ENCODE results near the gene DBNL. TPM values are rescaled to one million over a fixed set of nuclear protein-coding genes. Genes with fewer than 3 reads are reported as not detected.

The DBNL gene
- total and polyA plus RNA-seq, 11 donors = 29.9 to 86.3 (median 42.9) TPM

DNA sequence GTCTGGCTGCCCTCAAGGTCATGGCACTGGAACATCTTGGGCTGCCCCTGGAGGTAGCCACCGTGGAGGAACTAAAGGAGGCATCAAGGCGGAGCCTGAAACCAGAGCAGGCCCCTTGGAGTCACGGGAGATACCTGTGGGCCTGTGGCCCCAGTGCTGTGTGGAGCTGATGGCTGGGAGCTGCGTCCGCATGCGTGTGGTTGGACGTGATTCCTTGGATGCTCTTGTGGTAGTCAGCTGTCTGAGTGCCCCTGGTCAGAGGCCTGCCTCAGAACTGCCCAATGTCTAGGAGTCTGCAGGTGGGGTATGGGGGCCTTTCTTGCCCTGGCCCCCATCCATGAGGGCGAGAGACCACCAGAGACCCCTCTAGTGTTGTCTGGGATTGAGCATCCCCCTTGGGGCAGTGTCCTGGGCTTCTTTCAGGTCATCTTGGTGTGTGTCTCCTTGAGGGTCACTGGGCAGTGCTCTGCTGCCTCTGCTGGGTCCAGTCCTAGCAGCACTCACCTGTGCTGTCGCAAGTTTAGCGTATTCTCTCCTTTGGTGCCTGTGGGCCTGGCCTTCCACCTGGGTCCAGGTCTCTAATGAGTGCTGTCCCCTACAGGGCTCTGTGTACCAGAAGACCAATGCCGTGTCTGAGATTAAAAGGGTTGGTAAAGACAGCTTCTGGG lies 12.8 kb downstream of the DBNL start:
- ATAC-seq = no peak
- Histone ChIP-seq H3K36me3 (peaks cover 2 to 100% (median 91%) of the 10 kb centered on the region in 9 donors), H3K27ac (no peak overlapping the region), H3K9me3 (no peaks in the 10 kb centered on the region), H3K4me3 (no peak overlapping the region), H3K4me1 (peaks cover 0 to 28% (median 3%) of the 10 kb centered on the region in 12 donors), H3K27me3 (no peaks in the 10 kb centered on the region)
- TF ChIP-seq POLR2A (IDR thresholded peaks at IDR 0.05) = no peak
- TF ChIP-seq, protein P1, sequence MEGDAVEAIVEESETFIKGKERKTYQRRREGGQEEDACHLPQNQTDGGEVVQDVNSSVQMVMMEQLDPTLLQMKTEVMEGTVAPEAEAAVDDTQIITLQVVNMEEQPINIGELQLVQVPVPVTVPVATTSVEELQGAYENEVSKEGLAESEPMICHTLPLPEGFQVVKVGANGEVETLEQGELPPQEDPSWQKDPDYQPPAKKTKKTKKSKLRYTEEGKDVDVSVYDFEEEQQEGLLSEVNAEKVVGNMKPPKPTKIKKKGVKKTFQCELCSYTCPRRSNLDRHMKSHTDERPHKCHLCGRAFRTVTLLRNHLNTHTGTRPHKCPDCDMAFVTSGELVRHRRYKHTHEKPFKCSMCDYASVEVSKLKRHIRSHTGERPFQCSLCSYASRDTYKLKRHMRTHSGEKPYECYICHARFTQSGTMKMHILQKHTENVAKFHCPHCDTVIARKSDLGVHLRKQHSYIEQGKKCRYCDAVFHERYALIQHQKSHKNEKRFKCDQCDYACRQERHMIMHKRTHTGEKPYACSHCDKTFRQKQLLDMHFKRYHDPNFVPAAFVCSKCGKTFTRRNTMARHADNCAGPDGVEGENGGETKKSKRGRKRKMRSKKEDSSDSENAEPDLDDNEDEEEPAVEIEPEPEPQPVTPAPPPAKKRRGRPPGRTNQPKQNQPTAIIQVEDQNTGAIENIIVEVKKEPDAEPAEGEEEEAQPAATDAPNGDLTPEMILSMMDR (IDR thresholded peaks at IDR 0.05) = no peak
- DNase-seq = peak in 1 of 5 donors; percentile 19
- WGBS, 4 donors = 85 to 94% (median 90%) methylated on average over 4 to 11 of the region's 11 CpGs
- intact Hi-C loops (cut with DNase I) = no loop called here

- no peaks in the 10 kb centered on the region for H3K9me3 ChIP-seq
- peaks cover 0 to 34% (median 7%) of the 10 kb centered on the region in 12 donors for H3K4me1 ChIP-seq
- H3K27ac ChIP-seq = no peak overlapping the region
- no peak overlapping the region for H3K4me3 ChIP-seq
- 89 to 90% (median 90%) methylated on average over 30 of the region's 30 CpGs for WGBS, 4 donors
- DNase-seq (peak in 1 of 5 donors; percentile 26), ATAC-seq (no peak)
- peaks cover 2 to 96% (median 83%) of the 10 kb centered on the region in 9 donors for H3K36me3 ChIP-seq
- H3K27me3 ChIP-seq = no peaks in the 10 kb centered on the region
- intact Hi-C loops (cut with DNase I) = no loop called here
- TF ChIP-seq POLR2A (IDR thresholded peaks at IDR 0.05) = no peak
- TF ChIP-seq, protein P1 (IDR thresholded peaks at IDR 0.05) = no peak
Observed at GRCh38 chr7:44057849-44058758, 13.6 kb downstream of the DBNL start.

DNA sequence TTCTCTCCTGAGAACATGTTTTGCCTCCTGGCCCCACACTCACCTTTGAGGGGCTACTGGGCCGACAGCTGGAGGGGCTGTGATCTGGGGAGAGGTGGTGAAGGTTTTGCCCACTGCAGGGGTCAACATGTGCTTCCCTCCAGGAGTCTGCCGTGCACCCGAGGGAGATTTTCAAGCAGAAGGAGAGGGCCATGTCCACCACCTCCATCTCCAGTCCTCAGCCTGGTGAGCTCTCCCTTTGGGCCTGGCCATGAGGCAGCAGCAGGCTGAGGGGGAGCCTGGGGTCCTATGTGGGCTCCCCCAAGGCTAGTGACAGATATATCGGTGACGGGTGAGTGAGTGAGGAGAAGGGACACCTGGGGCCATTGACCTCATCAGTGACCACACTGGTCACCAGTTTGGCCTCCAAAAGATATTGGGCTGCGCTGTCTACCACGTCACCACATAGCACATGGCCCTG lies 14.3 kb downstream of the DBNL start:
- Histone ChIP-seq H3K36me3 (peaks cover 2 to 89% (median 76%) of the 10 kb centered on the region in 9 donors), H3K9me3 (no peaks in the 10 kb centered on the region), H3K27ac (no peak overlapping the region), H3K4me1 (peaks cover 0 to 40% (median 8%) of the 10 kb centered on the region in 12 donors), H3K27me3 (no peaks in the 10 kb centered on the region), H3K4me3 (no peak overlapping the region)
- WGBS, 4 donors = 86 to 90% (median 88%) methylated on average over 7 of the region's 7 CpGs
- ATAC-seq (no peak), DNase-seq (peak in 1 of 5 donors; percentile 17)
- no peak for TF ChIP-seq POLR2A (IDR thresholded peaks at IDR 0.05)
- TF ChIP-seq, protein P1 (IDR thresholded peaks at IDR 0.05) = no peak
- intact Hi-C loops (cut with DNase I) = no loop called here
